Endothelial cell of umbilical vein (primary cell): Measurements from ENCODE around the gene OGT.
"Not testable (repeated sequence)": the region's sequence is repeated elsewhere in the genome, so short reads cannot be mapped to it uniquely, and the experiment has no call there.

Experiments used
- EZH2 ChIP-seq: IDR thresholded peaks from 2 replicates; pipeline ENCODE4 v1.6.1; 2012; ENCODE audit warnings: borderline replicate concordance, low read depth, mild to moderate bottlenecking, moderate library complexity, low read length, inconsistent platforms; ENCODE audit not compliant: severe bottlenecking
- FOS ChIP-seq: IDR thresholded peaks from 2 replicates; pipeline ENCODE4 v1.6.1; 2011; ENCODE audit warnings: mild to moderate bottlenecking, low read length, moderate library complexity, borderline replicate concordance; ENCODE audit not compliant: insufficient read depth
- POLR2A ChIP-seq: IDR thresholded peaks from 2 replicates; pipeline ENCODE4 v1.6.1; 2012; ENCODE audit warnings: low read depth, mild to moderate bottlenecking, control low read depth, low read length
- POLR2AphosphoS5 ChIP-seq: IDR thresholded peaks from 2 replicates; pipeline ENCODE4 v1.6.1; 2012; ENCODE audit warnings: low read depth, mild to moderate bottlenecking, control low read depth, low read length, moderate library complexity; ENCODE audit not compliant: insufficient read depth
- TF ChIP-seq, protein P1 (sequence below), 2 donors: IDR thresholded peaks; 1 replicate in 1 of 2; 2 replicates in 1 of 2; pipeline ENCODE4 v1.5.1; 2011; ENCODE audit warnings: low read length in 2 of 2, mild to moderate bottlenecking in 2 of 2, moderate library complexity in 2 of 2, control low read depth in 1 of 2, inconsistent platforms in 1 of 2, low read depth in 1 of 2; ENCODE audit not compliant: insufficient read depth in 1 of 2; ENCODE audit errors: extremely low read depth in 1 of 2

DNA sequence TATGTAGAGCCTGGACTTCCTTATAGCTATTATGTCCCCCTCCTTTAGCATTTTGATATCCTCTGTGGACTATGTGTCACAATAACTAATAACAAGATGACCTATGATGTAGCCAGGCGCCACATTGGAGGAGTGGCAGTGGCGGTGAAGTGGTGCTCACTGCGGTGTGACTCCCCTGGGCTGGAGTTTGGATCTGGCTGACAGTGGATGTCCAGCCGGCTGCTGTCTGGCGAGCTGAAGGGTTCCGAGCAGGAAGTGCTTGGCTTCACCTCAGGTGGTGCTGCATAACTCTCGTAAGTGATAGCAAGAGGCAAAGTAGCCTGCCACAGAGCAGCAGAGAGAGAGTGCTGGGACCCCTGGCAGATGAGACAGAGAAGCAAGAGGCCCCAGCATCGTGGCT is 60.3 kb downstream of the OGT start:
- TF ChIP-seq, protein P1, sequence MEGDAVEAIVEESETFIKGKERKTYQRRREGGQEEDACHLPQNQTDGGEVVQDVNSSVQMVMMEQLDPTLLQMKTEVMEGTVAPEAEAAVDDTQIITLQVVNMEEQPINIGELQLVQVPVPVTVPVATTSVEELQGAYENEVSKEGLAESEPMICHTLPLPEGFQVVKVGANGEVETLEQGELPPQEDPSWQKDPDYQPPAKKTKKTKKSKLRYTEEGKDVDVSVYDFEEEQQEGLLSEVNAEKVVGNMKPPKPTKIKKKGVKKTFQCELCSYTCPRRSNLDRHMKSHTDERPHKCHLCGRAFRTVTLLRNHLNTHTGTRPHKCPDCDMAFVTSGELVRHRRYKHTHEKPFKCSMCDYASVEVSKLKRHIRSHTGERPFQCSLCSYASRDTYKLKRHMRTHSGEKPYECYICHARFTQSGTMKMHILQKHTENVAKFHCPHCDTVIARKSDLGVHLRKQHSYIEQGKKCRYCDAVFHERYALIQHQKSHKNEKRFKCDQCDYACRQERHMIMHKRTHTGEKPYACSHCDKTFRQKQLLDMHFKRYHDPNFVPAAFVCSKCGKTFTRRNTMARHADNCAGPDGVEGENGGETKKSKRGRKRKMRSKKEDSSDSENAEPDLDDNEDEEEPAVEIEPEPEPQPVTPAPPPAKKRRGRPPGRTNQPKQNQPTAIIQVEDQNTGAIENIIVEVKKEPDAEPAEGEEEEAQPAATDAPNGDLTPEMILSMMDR (IDR thresholded peaks at IDR 0.05; ENCODE audit: extremely low read depth in 1 of 2, insufficient read depth in 1 of 2, low read depth in 1 of 2, low read length in 2 of 2), result not testable (repeated sequence)
- not testable (repeated sequence) for TF ChIP-seq POLR2A, POLR2AphosphoS5, EZH2, FOS
